GM19193 (cell line): ENCODE results near the gene NR3C2.

Experiments
- POLR2A ChIP-seq: IDR thresholded peaks from 4 replicates; pipeline ENCODE4 v1.6.1; 2011; ENCODE audit not compliant: insufficient read depth, insufficient read length; ENCODE audit errors: extremely low read depth

The NR3C2 gene

GRCh38 chr4:148443512-148444295 is 1.5 kb upstream of the NR3C2 start:
- no peak for TF ChIP-seq POLR2A

- TF ChIP-seq POLR2A: no peak
These were observed 758 bp upstream of the NR3C2 start for GRCh38 chr4:148442832-148443511.

GRCh38 chr4:148441624-148441985 is 609 bp downstream of the NR3C2 start:
- no peak for TF ChIP-seq POLR2A

DNA sequence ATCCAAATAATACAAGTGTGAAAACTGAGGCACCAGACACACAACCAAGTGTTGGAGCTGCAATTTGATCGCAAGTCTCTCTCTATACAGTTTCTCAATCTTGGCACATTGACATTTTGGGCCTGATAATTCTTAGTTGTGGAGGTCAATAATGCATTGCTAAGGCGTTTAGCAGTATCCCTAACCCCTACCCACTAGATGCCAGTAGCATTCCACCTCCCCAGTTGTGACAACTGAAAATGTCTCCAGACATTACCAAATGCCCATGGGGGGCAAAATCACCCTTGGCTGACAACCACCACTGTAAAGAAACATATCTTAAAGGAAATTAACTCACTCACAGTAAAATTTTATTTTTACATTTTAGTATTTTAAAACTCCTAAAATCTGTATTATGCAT is 4.2 kb downstream of the NR3C2 start:
- no peak for TF ChIP-seq POLR2A

- no peak for TF ChIP-seq POLR2A
These were observed 4.8 kb downstream of the NR3C2 start for GRCh38 chr4:148437439-148437838.

DNA sequence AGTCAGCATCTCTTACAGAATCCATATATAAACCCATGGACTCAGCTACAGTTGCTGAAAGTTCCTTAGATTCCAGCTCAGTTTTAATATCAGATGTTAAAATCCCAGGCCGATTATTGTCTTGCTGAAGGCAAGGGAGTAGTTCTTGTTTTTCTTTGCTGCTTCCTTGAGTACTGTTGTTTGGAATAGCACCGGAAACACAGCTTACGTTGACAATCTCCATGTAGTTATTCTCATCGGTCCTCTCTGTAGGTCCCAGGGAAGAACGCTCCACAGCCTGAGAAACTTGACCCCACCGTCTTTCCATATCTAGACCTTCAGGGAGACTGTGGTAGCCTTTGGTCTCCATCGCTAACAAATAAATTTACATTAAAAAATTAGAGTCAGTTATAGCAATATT is 5.7 kb downstream of the NR3C2 start:
- TF ChIP-seq POLR2A: no peak

DNA sequence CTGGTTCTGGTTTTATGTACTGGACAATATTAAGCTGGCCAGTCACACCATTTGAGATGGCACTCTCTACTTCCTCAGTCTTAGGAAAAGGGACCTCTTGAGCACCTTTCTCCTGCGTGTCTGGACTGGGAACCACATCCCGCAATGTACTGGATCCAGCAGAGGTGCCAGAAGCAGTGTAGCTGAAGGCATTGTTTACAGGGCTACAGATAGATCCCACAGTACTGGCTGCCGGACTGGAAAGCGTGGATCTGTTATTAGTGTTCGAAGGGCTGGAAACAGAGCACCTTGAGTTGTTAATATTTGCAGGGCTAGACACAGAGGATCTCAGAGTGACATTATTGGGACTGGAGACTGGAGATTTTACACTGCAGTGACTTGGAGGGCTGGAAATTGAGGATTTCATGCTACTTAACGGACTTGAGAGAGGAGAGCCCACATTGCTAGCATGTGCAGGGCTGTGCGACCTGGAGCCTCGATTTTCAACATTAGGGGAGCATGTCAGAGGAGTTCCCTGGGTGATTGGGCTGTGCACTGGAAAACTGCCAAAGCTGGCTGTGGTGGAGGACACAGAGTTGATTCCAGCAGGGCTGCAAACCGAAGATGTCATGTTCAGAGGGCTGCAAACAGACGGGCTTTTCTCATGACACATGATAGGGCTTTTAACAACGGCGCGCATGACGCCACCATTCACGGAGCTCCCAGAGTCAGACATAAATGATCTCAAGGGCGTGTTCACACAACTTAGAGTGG is 6.4 kb downstream of the NR3C2 start:
- TF ChIP-seq POLR2A: no peak

- TF ChIP-seq POLR2A: no peak
These were observed 8.0 kb downstream of the NR3C2 start for GRCh38 chr4:148434075-148434773.

DNA sequence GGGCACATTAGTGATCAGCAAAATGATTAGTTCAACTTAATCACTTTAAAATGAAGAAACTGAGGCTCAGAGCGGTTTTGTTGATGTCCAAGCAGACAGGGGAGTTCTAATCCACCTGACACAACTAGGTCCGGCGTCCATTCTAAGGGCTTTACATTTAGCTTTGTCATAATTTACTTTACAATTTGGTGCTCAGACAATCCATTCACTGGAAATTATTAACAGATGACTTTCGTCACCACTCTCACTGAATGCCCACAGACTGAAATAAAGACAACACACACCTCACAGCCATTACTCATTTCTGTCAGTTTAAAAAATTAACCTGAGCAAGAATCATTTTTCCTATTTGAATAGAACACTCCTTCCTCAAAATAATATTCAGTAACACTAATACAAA is 10.8 kb downstream of the NR3C2 start:
- no peak for TF ChIP-seq POLR2A

GRCh38 chr4:148430854-148431253 is 11.4 kb downstream of the NR3C2 start:
- no peak for TF ChIP-seq POLR2A

GRCh38 chr4:148429206-148429605 is 13.0 kb downstream of the NR3C2 start:
- TF ChIP-seq POLR2A: no peak

DNA sequence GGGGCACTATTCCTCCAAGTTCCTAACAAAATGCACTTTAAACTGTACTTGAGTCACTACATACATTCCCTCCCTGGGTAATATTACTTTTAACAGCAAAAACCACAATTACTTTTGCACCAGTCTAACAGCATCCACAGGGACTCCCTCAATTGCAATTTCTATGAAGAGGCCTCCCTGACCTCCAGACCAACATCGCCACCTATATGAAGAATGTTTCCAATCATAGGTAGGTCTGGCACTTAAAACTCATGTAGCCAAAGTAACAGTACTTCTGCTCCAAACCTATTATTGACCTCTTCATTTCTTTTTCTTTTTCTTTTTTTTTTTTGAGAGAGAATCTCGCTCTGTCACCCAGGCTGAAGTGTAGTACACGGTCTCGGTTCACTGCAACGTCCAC is 15.6 kb downstream of the NR3C2 start:
- no peak for TF ChIP-seq POLR2A

- no peak for TF ChIP-seq POLR2A
These were observed 16.7 kb downstream of the NR3C2 start for GRCh38 chr4:148425327-148426110.

DNA sequence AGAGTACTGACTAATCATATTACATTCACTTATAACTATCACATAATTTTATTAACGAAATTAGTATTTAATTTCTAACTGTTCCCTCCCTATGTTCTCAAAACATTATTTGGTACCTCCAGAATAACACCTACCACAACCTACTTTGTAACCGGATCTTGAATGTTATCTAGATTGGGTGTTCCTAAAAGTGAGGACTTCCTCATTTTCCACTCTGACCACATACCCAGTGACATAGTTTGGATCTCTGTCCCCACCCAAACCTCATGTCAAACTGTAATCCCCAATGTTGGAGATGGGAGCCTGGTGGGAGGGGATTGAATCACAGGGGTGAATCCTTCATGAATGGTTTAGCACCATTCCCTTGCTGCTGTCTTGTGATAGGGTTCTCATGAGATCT is 21.8 kb downstream of the NR3C2 start:
- TF ChIP-seq POLR2A: no peak
